ENCODE measurements around the gene ZNF621.

DNA sequence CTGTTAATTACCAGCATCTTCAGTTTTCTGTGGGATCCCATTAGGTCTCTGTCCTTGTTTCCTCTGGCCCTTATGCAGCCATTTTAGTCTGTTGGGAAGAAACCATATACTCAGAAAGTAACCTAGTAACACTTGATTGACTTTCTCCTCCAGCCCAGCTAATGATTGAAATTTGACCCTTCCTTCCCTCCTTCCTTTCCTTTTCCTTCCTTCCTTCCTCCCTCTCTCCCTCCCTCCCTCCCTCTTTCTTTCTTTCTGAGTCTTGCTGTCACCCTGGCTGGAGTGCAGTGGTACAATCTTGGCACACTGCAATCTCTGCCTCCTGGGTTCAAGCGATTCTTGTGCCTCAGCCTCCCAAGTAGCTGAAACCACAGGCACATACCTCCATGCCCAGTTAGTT, 24.8 kb upstream of the ZNF621 start:
- TF ChIP-seq, protein P1, sequence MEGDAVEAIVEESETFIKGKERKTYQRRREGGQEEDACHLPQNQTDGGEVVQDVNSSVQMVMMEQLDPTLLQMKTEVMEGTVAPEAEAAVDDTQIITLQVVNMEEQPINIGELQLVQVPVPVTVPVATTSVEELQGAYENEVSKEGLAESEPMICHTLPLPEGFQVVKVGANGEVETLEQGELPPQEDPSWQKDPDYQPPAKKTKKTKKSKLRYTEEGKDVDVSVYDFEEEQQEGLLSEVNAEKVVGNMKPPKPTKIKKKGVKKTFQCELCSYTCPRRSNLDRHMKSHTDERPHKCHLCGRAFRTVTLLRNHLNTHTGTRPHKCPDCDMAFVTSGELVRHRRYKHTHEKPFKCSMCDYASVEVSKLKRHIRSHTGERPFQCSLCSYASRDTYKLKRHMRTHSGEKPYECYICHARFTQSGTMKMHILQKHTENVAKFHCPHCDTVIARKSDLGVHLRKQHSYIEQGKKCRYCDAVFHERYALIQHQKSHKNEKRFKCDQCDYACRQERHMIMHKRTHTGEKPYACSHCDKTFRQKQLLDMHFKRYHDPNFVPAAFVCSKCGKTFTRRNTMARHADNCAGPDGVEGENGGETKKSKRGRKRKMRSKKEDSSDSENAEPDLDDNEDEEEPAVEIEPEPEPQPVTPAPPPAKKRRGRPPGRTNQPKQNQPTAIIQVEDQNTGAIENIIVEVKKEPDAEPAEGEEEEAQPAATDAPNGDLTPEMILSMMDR (IDR thresholded peaks at IDR 0.05; ENCODE audit: low read depth, low read length, poor library complexity, severe bottlenecking) = no peak
- TF ChIP-seq EZH2phosphoT487 (IDR thresholded peaks at IDR 0.05; ENCODE audit: borderline replicate concordance, low read length) = no peak

All from DOHH2 (cell line).